Esophagus muscularis mucosa (tissue), 3 donors: Measurements from ENCODE around the gene ADAMTS17.

Experiments
- POLR2A ChIP-seq: fragments of 450-650 bp; IDR thresholded peaks from one replicate; pipeline ENCODE4 v1.6.1; 2017; ENCODE audit warnings: antibody characterized with exemption, moderate library complexity, mild to moderate bottlenecking, low read depth
- TF ChIP-seq, protein P1 (sequence below), 3 experiments: fragments of 200-600 bp in 2 of 3; fragments of 450-650 bp in 1 of 3; sonication (generic) in 2 of 3; IDR thresholded peaks; one replicate each; pipeline ENCODE4 v1.5.1; 2017 to 2019; ENCODE audit warnings: antibody characterized with exemption in 3 of 3, mild to moderate bottlenecking in 2 of 3, moderate library complexity in 1 of 3

DNA sequence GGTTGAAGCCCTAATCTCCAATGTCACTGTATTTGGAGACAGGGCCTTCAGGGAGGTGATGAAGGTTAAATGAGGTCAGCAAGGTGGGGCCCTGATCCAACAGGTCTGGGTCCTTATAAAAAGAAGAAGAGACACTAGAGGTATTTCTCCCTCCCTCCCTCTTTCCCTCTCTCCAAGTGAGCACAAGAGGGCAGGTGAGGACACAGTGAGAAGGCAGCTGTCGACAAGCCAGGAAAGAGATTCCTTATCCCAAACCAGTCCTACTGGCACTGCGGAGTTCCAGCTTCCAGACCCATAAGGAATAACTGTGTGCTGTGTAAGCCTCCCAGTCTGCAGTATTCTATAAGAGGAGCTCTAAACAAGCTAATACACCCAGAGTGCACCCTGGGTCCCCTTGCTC, 134.7 kb downstream of the ADAMTS17 start:
- TF ChIP-seq POLR2A, result no peak
- TF ChIP-seq, protein P1, sequence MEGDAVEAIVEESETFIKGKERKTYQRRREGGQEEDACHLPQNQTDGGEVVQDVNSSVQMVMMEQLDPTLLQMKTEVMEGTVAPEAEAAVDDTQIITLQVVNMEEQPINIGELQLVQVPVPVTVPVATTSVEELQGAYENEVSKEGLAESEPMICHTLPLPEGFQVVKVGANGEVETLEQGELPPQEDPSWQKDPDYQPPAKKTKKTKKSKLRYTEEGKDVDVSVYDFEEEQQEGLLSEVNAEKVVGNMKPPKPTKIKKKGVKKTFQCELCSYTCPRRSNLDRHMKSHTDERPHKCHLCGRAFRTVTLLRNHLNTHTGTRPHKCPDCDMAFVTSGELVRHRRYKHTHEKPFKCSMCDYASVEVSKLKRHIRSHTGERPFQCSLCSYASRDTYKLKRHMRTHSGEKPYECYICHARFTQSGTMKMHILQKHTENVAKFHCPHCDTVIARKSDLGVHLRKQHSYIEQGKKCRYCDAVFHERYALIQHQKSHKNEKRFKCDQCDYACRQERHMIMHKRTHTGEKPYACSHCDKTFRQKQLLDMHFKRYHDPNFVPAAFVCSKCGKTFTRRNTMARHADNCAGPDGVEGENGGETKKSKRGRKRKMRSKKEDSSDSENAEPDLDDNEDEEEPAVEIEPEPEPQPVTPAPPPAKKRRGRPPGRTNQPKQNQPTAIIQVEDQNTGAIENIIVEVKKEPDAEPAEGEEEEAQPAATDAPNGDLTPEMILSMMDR (IDR thresholded peaks at IDR 0.05), result peak; percentile 8 to 26 (median 14)
